HepG2 (cell line): ENCODE data around the gene CLIP2. TPM values are rescaled to one million over a fixed set of nuclear protein-coding genes. Genes with fewer than 3 reads are reported as not detected.

Source experiments
- AKAP8 ChIP-seq: sonication (generic); formaldehyde crosslinking; IDR thresholded peaks from 2 replicates; pipeline ENCODE4 v1.5.1; 2020; ENCODE audit warnings: mild to moderate bottlenecking, missing genetic modification reagents
- ATF6 ChIP-seq: sonication (generic); formaldehyde crosslinking; conservative IDR thresholded peaks from 2 replicates; pipeline ENCODE4 v1.4.0; 2020; ENCODE audit warnings: missing genetic modification reagents
- IRX3 ChIP-seq: sonication (generic); formaldehyde crosslinking; IDR thresholded peaks from 2 replicates; pipeline ENCODE4 v1.8.1; 2023; ENCODE audit warnings: mild to moderate bottlenecking, low read depth, missing genetic modification reagents, borderline replicate concordance
- KMT2B ChIP-seq: IDR thresholded peaks from 2 replicates; pipeline ENCODE4 v1.6.1; 2016; ENCODE audit warnings: missing genetic modification reagents, missing compliant biosample characterization
- MLXIP ChIP-seq: sonication (generic); formaldehyde crosslinking; IDR thresholded peaks from 2 replicates; pipeline ENCODE4 v1.9.0; 2021; ENCODE audit warnings: missing genetic modification reagents, borderline replicate concordance
- ZBTB34 ChIP-seq: sonication (generic); formaldehyde crosslinking; IDR thresholded peaks from 2 replicates; pipeline ENCODE4 v1.8.0; 2022; ENCODE audit warnings: mild to moderate bottlenecking, missing genetic modification reagents
- ZNF205 ChIP-seq: IDR thresholded peaks from 2 replicates; pipeline ENCODE4 v1.6.1; 2018; ENCODE audit warnings: missing biosample characterization, missing genetic modification reagents
- ZNF232 ChIP-seq: sonication (generic); formaldehyde crosslinking; IDR thresholded peaks from 2 replicates; pipeline ENCODE4 v1.4.0; 2020; ENCODE audit warnings: missing genetic modification reagents, borderline replicate concordance
- ZNF609 ChIP-seq: sonication (generic); formaldehyde crosslinking; IDR thresholded peaks from 2 replicates; pipeline ENCODE4 v1.4.0; 2020; ENCODE audit warnings: mild to moderate bottlenecking, missing genetic modification reagents, borderline replicate concordance
- ZNF775 ChIP-seq: sonication (generic); formaldehyde crosslinking; IDR thresholded peaks from 2 replicates; pipeline ENCODE4 v1.4.0; 2020; ENCODE audit warnings: missing genetic modification reagents, mild to moderate bottlenecking, moderate library complexity, borderline replicate concordance
- ZSCAN5A ChIP-seq: sonication (generic); formaldehyde crosslinking; IDR thresholded peaks from 2 replicates; pipeline ENCODE4 v1.8.0; 2022; ENCODE audit warnings: mild to moderate bottlenecking, missing genetic modification reagents, borderline replicate concordance
- polyA plus RNA-seq, 8 experiments: library from polyadenylated mRNA; depleted of rRNA in 3 of 8; stranded (reverse) in 7 of 8; unstranded in 1 of 8; fragments of >200 nt; fragmentation: Illumina TruSeq in 4 of 8; extraction: Trizol in 4 of 8; gene quantifications; 2 replicates each; pipeline versions ENCODE4 v1.2.1 to v1.2.3, GENCODE V29; 2011 to 2016; ENCODE audit warnings: low read depth in 4 of 8, missing spikeins in 1 of 8, mixed read lengths in 1 of 8; ENCODE audit not compliant: insufficient read depth in 1 of 8
- total RNA-seq, 5 experiments: library from RNA; depleted of rRNA; stranded (reverse); fragments of >200 nt; fragmentation: Illumina TruSeq; extraction: Trizol; gene quantifications; 2 replicates each; pipeline ENCODE4 v1.2.3, GENCODE V29; 2016; ENCODE audit warnings: low read depth in 1 of 5
- TF ChIP-seq, protein P1 (sequence below): sonication (generic); formaldehyde crosslinking; IDR thresholded peaks from 2 replicates; pipeline ENCODE4 v1.8.0; 2022; ENCODE audit warnings: mild to moderate bottlenecking, missing genetic modification reagents; ENCODE audit not compliant: insufficient replicate concordance

CLIP2 gene
- total and polyA plus RNA-seq, 2 of the 13 experiments (the other 11 are each of a cell fraction or from before 2014, with no cell fraction given): 6.5 to 17.4 TPM

DNA sequence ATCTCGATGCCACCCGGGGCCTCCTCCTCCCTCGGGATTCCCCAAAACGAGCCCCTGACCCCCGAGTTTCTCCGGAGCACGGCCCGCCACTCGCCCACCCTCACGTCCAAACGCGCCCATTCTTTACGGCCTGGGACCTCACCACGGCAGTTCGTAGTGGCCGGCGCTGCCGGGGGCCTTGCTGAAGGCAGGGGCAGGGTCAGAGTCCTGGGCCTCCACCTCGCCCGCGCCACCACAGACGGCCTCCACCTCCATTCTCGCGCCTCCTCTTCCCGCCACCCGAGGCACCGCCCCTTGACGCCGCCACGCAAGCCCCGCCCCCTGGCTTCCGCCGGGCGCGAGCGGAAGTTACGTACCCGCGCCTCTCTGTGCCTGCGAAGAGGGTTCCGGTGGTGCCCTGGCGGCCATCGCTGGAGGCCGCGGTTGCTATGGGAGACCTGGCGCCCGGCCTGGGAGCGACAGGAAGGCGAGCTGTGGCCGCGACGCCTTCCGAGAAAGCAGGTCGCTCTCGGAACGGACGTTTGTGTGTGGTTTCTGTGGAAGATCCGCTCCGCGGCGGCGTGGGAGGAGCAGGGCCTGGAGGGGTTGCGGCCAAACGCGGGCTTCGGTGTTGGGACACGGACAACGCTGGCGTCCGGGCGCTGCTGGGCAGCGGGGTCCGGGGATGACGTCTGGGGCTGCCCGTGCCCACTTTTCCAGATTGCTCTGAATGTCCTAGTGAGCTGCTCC, 34.9 kb upstream of the CLIP2 start, which contains the start of gene RFC2 (continued):
- TF ChIP-seq ZSCAN5A (CRISPR knock-in tag) (peak; percentile 41; the same call in 1 of the 2 replicates), MLXIP (CRISPR knock-in tag) (no peak), ZNF232 (CRISPR knock-in tag) (peak; percentile 34; the same call in 1 of the 2 replicates), ZNF609 (CRISPR knock-in tag) (peak; percentile 31; the same call in 1 of the 2 replicates), ZNF775 (CRISPR knock-in tag) (peak; percentile 68; the same call in 1 of the 2 replicates), ZBTB34 (CRISPR knock-in tag) (peak; percentile 56; the same call in 1 of the 2 replicates), ZNF205 (CRISPR knock-in tag) (peak; percentile 74), AKAP8 (CRISPR knock-in tag) (peak; percentile 54; the same call in 1 of the 2 replicates), IRX3 (CRISPR knock-in tag) (no peak), KMT2B (CRISPR knock-in tag) (peak; percentile 95), ATF6 (CRISPR knock-in tag) (no peak)
- TF ChIP-seq, protein P1, sequence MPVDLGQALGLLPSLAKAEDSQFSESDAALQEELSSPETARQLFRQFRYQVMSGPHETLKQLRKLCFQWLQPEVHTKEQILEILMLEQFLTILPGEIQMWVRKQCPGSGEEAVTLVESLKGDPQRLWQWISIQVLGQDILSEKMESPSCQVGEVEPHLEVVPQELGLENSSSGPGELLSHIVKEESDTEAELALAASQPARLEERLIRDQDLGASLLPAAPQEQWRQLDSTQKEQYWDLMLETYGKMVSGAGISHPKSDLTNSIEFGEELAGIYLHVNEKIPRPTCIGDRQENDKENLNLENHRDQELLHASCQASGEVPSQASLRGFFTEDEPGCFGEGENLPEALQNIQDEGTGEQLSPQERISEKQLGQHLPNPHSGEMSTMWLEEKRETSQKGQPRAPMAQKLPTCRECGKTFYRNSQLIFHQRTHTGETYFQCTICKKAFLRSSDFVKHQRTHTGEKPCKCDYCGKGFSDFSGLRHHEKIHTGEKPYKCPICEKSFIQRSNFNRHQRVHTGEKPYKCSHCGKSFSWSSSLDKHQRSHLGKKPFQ (CRISPR knock-in tag): peak; percentile 91
